Liver (tissue), 9 donors: ENCODE measurements around the gene CDC42BPG. TPM values are rescaled to one million over a fixed set of nuclear protein-coding genes. Genes with fewer than 3 reads are reported as not detected.

Experiments used
- DNase-seq: peaks from one replicate; pipeline ENCODE4 v3.0.0-alpha.2; 2017; ENCODE audit warnings: low spot score
- H3K27ac ChIP-seq, 2 donors: one replicate each; pipeline ENCODE4 v1.7.0; 2013; ENCODE audit warnings: inconsistent platforms in 2 of 2, low read length in 2 of 2, control low read depth in 1 of 2, low read depth in 1 of 2, mild to moderate bottlenecking in 1 of 2
- H3K27me3 ChIP-seq, 4 donors: one replicate each; pipeline versions ENCODE4 v1.6.1 to v1.7.0; 2013; ENCODE audit warnings: low read length in 3 of 4, inconsistent platforms in 1 of 4, mild to moderate bottlenecking in 1 of 4, moderate library complexity in 1 of 4; ENCODE audit not compliant: control insufficient read depth in 4 of 4, insufficient read depth in 4 of 4
- H3K36me3 ChIP-seq, 4 donors: one replicate each; pipeline versions ENCODE4 v1.6.1 to v1.7.0; 2013; ENCODE audit warnings: low read length in 3 of 4, mild to moderate bottlenecking in 3 of 4, low read depth in 1 of 4, moderate library complexity in 1 of 4; ENCODE audit not compliant: control insufficient read depth in 4 of 4, insufficient read depth in 3 of 4
- H3K4me1 ChIP-seq, 4 donors: one replicate each; pipeline versions ENCODE4 v1.6.1 to v1.7.0; 2013; ENCODE audit warnings: low read length in 3 of 4, mild to moderate bottlenecking in 3 of 4, moderate library complexity in 1 of 4; ENCODE audit not compliant: control insufficient read depth in 4 of 4, insufficient read depth in 4 of 4
- H3K4me3 ChIP-seq, 3 donors: one replicate each; pipeline versions ENCODE4 v1.6.1 to v1.7.0; 2013; ENCODE audit warnings: low read length in 3 of 3, control low read depth in 1 of 3, low read depth in 1 of 3, mild to moderate bottlenecking in 1 of 3
- H3K9ac ChIP-seq, 2 donors: one replicate each; pipeline ENCODE4 v1.7.0; 2013; ENCODE audit warnings: low read length in 2 of 2, mild to moderate bottlenecking in 2 of 2, moderate library complexity in 2 of 2, control low read depth in 1 of 2, low read depth in 1 of 2
- H3K9me3 ChIP-seq, 4 donors: one replicate each; pipeline versions ENCODE4 v1.6.1 to v1.7.0; 2013; ENCODE audit warnings: low read length in 3 of 4; ENCODE audit not compliant: control insufficient read depth in 4 of 4
- ATF3 ChIP-seq: IDR thresholded peaks from 2 replicates; pipeline ENCODE4 v1.6.1; 2016; ENCODE audit warnings: antibody characterized with exemption
- EGR1 ChIP-seq, 2 donors: IDR thresholded peaks; 2 replicates each; pipeline ENCODE4 v1.6.1; 2016 to 2018; ENCODE audit warnings: antibody characterized with exemption in 2 of 2, low read depth in 2 of 2
- FOXA1 ChIP-seq: IDR thresholded peaks from 2 replicates; pipeline ENCODE4 v1.6.1; 2016; ENCODE audit warnings: antibody characterized with exemption
- FOXA2 ChIP-seq: IDR thresholded peaks from 2 replicates; pipeline ENCODE4 v1.6.1; 2016; ENCODE audit warnings: antibody characterized with exemption
- GABPA ChIP-seq, 2 donors: IDR thresholded peaks in 1 of 2; conservative IDR thresholded peaks in 1 of 2; 2 replicates each; pipeline ENCODE4 v1.6.1; 2016; ENCODE audit warnings: antibody characterized with exemption in 2 of 2, mild to moderate bottlenecking in 1 of 2, moderate library complexity in 1 of 2
- HNF4A ChIP-seq, 2 donors: conservative IDR thresholded peaks; 2 replicates each; pipeline ENCODE4 v1.6.1; 2016; ENCODE audit warnings: antibody characterized with exemption in 2 of 2, mild to moderate bottlenecking in 2 of 2
- HNF4G ChIP-seq: IDR thresholded peaks from 2 replicates; pipeline ENCODE4 v1.6.1; 2016; ENCODE audit warnings: antibody characterized with exemption
- JUND ChIP-seq, 2 donors: IDR thresholded peaks; 2 replicates each; pipeline ENCODE4 v1.6.1; 2016; ENCODE audit warnings: antibody characterized with exemption in 2 of 2
- MAX ChIP-seq: IDR thresholded peaks from 2 replicates; pipeline ENCODE4 v1.6.1; 2016; ENCODE audit warnings: antibody characterized with exemption
- NR2F2 ChIP-seq: IDR thresholded peaks from 2 replicates; pipeline ENCODE4 v1.6.1; 2016; ENCODE audit warnings: antibody characterized with exemption
- RAD21 ChIP-seq, 2 donors: IDR thresholded peaks; 2 replicates each; pipeline ENCODE4 v1.6.1; 2016; ENCODE audit warnings: antibody characterized with exemption in 2 of 2, mild to moderate bottlenecking in 2 of 2
- REST ChIP-seq: IDR thresholded peaks from 2 replicates; pipeline ENCODE4 v1.6.1; 2016; ENCODE audit warnings: antibody characterized with exemption, mild to moderate bottlenecking
- RXRA ChIP-seq, 2 donors: IDR thresholded peaks; 2 replicates each; pipeline ENCODE4 v1.6.1; 2017 to 2018; ENCODE audit warnings: antibody characterized with exemption in 2 of 2, mild to moderate bottlenecking in 1 of 2
- TAF1 ChIP-seq: conservative IDR thresholded peaks from 2 replicates; pipeline ENCODE4 v1.6.1; 2016; ENCODE audit warnings: antibody characterized with exemption, mild to moderate bottlenecking
- YY1 ChIP-seq: IDR thresholded peaks from 2 replicates; pipeline ENCODE4 v1.6.1; 2016; ENCODE audit warnings: antibody characterized with exemption, mild to moderate bottlenecking
- WGBS: extraction: QIAGEN DNeasy Blood & Tissue Kit; methylation state at CpG from one replicate; pipeline ENCODE4 v1.1.7; 2013; 5-methylcytosine and 5-hydroxymethylcytosine counted together
- polyA plus RNA-seq, 2 donors: library from polyadenylated mRNA; stranded (reverse) in 1 of 2; unstranded in 1 of 2; fragments of 200-250 nt in 1 of 2; fragments of >200 nt in 1 of 2; fragmentation: Nextera tagmentation in 1 of 2; extraction: Ambion mirVana in 1 of 2; gene quantifications; one replicate each; pipeline versions ENCODE4 v1.2.1 to v1.2.3, GENCODE V29; 2013 to 2015
- total RNA-seq, 2 donors: library from RNA; depleted of rRNA; stranded (reverse); fragments of >200 nt; gene quantifications; one replicate each; pipeline ENCODE4 v1.2.3, GENCODE V29; 2014
- TF ChIP-seq, protein P1 (sequence below): fragments of 150-350 bp; IDR thresholded peaks from 2 replicates; pipeline ENCODE4 v1.5.1; 2017; ENCODE audit warnings: improper control_type of control experiment, low read depth, low read length; ENCODE audit not compliant: missing input control
- donor health status: healthy.
- donor health status: healthy.
- donor health status: healthy.
- donor health status: healthy.
- donor health status: healthy.

CDC42BPG gene
- total and polyA plus RNA-seq, 4 donors = 0.18 to 1.2 (median 0.58) TPM

DNA sequence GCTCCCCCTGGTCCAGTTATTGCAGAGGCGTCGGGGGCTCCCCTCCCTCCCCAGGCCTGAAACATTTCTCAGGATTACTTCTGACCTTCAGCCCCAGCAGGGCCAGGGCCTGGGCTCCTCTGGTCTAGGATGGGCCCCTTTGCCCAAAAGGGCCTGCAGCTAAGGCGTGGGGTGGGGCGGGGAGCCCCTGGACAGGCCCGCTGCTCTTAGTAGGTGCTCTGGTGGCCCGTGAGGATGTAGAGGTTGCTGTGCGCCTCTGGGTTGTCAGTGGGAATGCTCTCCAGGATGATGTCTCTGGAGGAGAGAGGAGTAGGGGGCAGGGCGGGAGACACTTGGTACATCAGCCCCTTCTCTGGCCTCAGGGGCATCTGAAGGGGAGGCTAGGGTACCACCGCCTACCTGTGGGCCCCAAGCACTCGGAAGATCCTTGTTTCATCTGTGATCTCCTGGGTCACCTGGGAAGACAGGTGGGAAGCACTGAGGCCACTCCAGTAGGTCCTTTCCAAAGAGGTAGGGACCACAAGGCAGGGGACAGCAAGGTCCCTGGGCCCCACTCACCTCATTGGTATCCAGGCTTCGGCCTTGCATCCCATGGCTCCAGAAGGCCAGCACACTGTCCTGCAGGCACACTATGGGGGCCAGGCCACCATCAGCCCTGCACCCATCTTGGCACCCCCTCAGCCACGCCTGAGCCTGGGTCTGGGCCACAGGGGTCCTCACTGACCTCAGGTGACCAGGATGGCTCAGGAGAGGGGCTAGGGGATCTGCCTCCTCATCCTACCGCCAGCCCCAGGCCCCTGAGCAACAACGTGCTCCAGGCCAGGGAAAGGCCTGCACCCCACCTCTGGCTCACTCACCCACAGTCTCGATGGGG lies 54.9 kb downstream of the CDC42BPG start:
- H3K4me1 ChIP-seq = peaks cover 0 to 5% (median 2%) of the 10 kb centered on the region in 4 donors
- no peak for DNase-seq
- 91% methylated on average over 15 of the region's 15 CpGs for WGBS
- no peak overlapping the region for H3K4me3 ChIP-seq
- H3K9me3 ChIP-seq = no peaks in the 10 kb centered on the region
- H3K36me3 ChIP-seq = peaks cover 0 to 6% (median 1%) of the 10 kb centered on the region in 4 donors
- H3K27me3 ChIP-seq = no peaks in the 10 kb centered on the region
- no peak overlapping the region for H3K9ac ChIP-seq
- TF ChIP-seq RXRA (IDR thresholded peaks at IDR 0.05) (no peak), ATF3 (no peak), MAX (no peak), FOXA1 (no peak), RAD21 (IDR thresholded peaks at IDR 0.05) (no peak), EGR1 (IDR thresholded peaks at IDR 0.05; ENCODE audit: low read depth in 2 of 2) (no peak), YY1 (no peak), TAF1 (no peak), HNF4A (conservative IDR thresholded peaks at IDR 0.05) (no peak), GABPA (IDR thresholded peaks at IDR 0.05 in 1 of 2, conservative IDR thresholded peaks at IDR 0.05 in 1 of 2) (no peak), HNF4G (no peak), REST (no peak), NR2F2 (no peak), FOXA2 (no peak), JUND (IDR thresholded peaks at IDR 0.05) (no peak)
- TF ChIP-seq, protein P1, sequence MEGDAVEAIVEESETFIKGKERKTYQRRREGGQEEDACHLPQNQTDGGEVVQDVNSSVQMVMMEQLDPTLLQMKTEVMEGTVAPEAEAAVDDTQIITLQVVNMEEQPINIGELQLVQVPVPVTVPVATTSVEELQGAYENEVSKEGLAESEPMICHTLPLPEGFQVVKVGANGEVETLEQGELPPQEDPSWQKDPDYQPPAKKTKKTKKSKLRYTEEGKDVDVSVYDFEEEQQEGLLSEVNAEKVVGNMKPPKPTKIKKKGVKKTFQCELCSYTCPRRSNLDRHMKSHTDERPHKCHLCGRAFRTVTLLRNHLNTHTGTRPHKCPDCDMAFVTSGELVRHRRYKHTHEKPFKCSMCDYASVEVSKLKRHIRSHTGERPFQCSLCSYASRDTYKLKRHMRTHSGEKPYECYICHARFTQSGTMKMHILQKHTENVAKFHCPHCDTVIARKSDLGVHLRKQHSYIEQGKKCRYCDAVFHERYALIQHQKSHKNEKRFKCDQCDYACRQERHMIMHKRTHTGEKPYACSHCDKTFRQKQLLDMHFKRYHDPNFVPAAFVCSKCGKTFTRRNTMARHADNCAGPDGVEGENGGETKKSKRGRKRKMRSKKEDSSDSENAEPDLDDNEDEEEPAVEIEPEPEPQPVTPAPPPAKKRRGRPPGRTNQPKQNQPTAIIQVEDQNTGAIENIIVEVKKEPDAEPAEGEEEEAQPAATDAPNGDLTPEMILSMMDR = no peak
- H3K27ac ChIP-seq = no peak overlapping the region
